Liver (tissue), 3 donors: ENCODE measurements around the gene ADRA2B.

Experiments
- ATF3 ChIP-seq: IDR thresholded peaks from 2 replicates; pipeline ENCODE4 v1.6.1; 2016; ENCODE audit warnings: antibody characterized with exemption
- CTCF ChIP-seq: fragments of 150-350 bp; IDR thresholded peaks from 2 replicates; pipeline ENCODE4 v1.5.1; 2017; ENCODE audit warnings: improper control_type of control experiment, low read depth, low read length; ENCODE audit not compliant: missing input control
- EGR1 ChIP-seq, 2 donors: IDR thresholded peaks; 2 replicates each; pipeline ENCODE4 v1.6.1; 2016 to 2018; ENCODE audit warnings: antibody characterized with exemption in 2 of 2, low read depth in 2 of 2
- GABPA ChIP-seq, 2 donors: IDR thresholded peaks in 1 of 2; conservative IDR thresholded peaks in 1 of 2; 2 replicates each; pipeline ENCODE4 v1.6.1; 2016; ENCODE audit warnings: antibody characterized with exemption in 2 of 2, mild to moderate bottlenecking in 1 of 2, moderate library complexity in 1 of 2
- HNF4G ChIP-seq: IDR thresholded peaks from 2 replicates; pipeline ENCODE4 v1.6.1; 2016; ENCODE audit warnings: antibody characterized with exemption
- JUND ChIP-seq, 2 donors: IDR thresholded peaks; 2 replicates each; pipeline ENCODE4 v1.6.1; 2016; ENCODE audit warnings: antibody characterized with exemption in 2 of 2
- RAD21 ChIP-seq, 2 donors: IDR thresholded peaks; 2 replicates each; pipeline ENCODE4 v1.6.1; 2016; ENCODE audit warnings: antibody characterized with exemption in 2 of 2, mild to moderate bottlenecking in 2 of 2
- REST ChIP-seq: IDR thresholded peaks from 2 replicates; pipeline ENCODE4 v1.6.1; 2016; ENCODE audit warnings: antibody characterized with exemption, mild to moderate bottlenecking
- SP1 ChIP-seq: IDR thresholded peaks from 2 replicates; pipeline ENCODE4 v1.6.1; 2018; ENCODE audit warnings: antibody characterized with exemption, mild to moderate bottlenecking
- TAF1 ChIP-seq: conservative IDR thresholded peaks from 2 replicates; pipeline ENCODE4 v1.6.1; 2016; ENCODE audit warnings: antibody characterized with exemption, mild to moderate bottlenecking
- YY1 ChIP-seq: IDR thresholded peaks from 2 replicates; pipeline ENCODE4 v1.6.1; 2016; ENCODE audit warnings: antibody characterized with exemption, mild to moderate bottlenecking
- ZBTB33 ChIP-seq: IDR thresholded peaks from 2 replicates; pipeline ENCODE4 v1.6.1; 2016; ENCODE audit warnings: antibody characterized with exemption
- donor health status: healthy.
- donor health status: healthy.

GRCh38 chr2:96109931-96110511 lies 6.3 kb downstream of the ADRA2B start:
- no peak for TF ChIP-seq CTCF
- no peak for TF ChIP-seq HNF4G
- no peak for TF ChIP-seq TAF1
- no peak for TF ChIP-seq EGR1 (IDR thresholded peaks at IDR 0.05; ENCODE audit: low read depth in 2 of 2)
- no peak for TF ChIP-seq RAD21 (IDR thresholded peaks at IDR 0.05)
- no peak for TF ChIP-seq GABPA (IDR thresholded peaks at IDR 0.05 in 1 of 2, conservative IDR thresholded peaks at IDR 0.05 in 1 of 2)
- TF ChIP-seq ZBTB33: no peak
- no peak for TF ChIP-seq SP1
- TF ChIP-seq ATF3: no peak
- no peak for TF ChIP-seq YY1
- no peak for TF ChIP-seq JUND (IDR thresholded peaks at IDR 0.05)
- TF ChIP-seq REST: no peak
